ENCODE measurements around the gene ATP5F1D. TPM values are rescaled to one million over a fixed set of nuclear protein-coding genes. Genes with fewer than 3 reads are reported as not detected.
A peak's percentile ranks its signal among the peaks of the same experiment; 100 is the strongest.

Gene ATP5F1D
- total and polyA plus RNA-seq, 2 of the 13 experiments (the other 11 are each of a cell fraction or from before 2014, with no cell fraction given), result 39.4 to 78.7 TPM

- peak; percentile 82 for TF ChIP-seq TAF15 (IDR thresholded peaks at IDR 0.05; ENCODE audit: low read depth, low read length, poor library complexity, severe bottlenecking)
- peak; percentile 98 for TF ChIP-seq MTA1 (CRISPR knock-in tag; IDR thresholded peaks at IDR 0.05; ENCODE audit: borderline replicate concordance)
- no peak for TF ChIP-seq SMARCC2 (IDR thresholded peaks at IDR 0.05)
- peak; percentile 87 for TF ChIP-seq SKI (IDR thresholded peaks at IDR 0.05; ENCODE audit: partially characterized antibody)
- TF ChIP-seq NRL (CRISPR knock-in tag; IDR thresholded peaks at IDR 0.05; ENCODE audit: borderline replicate concordance), result peak; percentile 42; the same call in 1 of the 2 replicates
- no peak for TF ChIP-seq SMARCE1 (IDR thresholded peaks at IDR 0.05; ENCODE audit: borderline replicate concordance)
- TF ChIP-seq ZXDC (CRISPR knock-in tag; IDR thresholded peaks at IDR 0.05), result 0 out of 2 replicates have a peak, but pooled peaks have one; percentile 69
- TF ChIP-seq KAT7 (CRISPR knock-in tag; IDR thresholded peaks at IDR 0.05; ENCODE audit: borderline replicate concordance), result 0 out of 2 replicates have a peak, but pooled peaks have one; percentile 40
- TF ChIP-seq, protein P1, sequence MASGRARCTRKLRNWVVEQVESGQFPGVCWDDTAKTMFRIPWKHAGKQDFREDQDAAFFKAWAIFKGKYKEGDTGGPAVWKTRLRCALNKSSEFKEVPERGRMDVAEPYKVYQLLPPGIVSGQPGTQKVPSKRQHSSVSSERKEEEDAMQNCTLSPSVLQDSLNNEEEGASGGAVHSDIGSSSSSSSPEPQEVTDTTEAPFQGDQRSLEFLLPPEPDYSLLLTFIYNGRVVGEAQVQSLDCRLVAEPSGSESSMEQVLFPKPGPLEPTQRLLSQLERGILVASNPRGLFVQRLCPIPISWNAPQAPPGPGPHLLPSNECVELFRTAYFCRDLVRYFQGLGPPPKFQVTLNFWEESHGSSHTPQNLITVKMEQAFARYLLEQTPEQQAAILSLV (CRISPR knock-in tag; IDR thresholded peaks at IDR 0.05; ENCODE audit: borderline replicate concordance), result peak; percentile 96
- TF ChIP-seq, protein P2, sequence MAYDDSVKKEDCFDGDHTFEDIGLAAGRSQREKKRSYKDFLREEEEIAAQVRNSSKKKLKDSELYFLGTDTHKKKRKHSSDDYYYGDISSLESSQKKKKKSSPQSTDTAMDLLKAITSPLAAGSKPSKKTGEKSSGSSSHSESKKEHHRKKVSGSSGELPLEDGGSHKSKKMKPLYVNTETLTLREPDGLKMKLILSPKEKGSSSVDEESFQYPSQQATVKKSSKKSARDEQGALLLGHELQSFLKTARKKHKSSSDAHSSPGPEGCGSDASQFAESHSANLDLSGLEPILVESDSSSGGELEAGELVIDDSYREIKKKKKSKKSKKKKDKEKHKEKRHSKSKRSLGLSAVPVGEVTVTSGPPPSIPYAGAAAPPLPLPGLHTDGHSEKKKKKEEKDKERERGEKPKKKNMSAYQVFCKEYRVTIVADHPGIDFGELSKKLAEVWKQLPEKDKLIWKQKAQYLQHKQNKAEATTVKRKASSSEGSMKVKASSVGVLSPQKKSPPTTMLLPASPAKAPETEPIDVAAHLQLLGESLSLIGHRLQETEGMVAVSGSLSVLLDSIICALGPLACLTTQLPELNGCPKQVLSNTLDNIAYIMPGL (CRISPR knock-in tag; IDR thresholded peaks at IDR 0.05; ENCODE audit: borderline replicate concordance in 1 of 2, low read depth in 1 of 2), result no peak; a peak in 2 of 4 replicates
- no peak for TF ChIP-seq FIP1L1 (IDR thresholded peaks at IDR 0.05; ENCODE audit: borderline replicate concordance, insufficient read depth, low read depth, low read length)
- no peak for TF ChIP-seq HMGXB3 (CRISPR knock-in tag; IDR thresholded peaks at IDR 0.05; ENCODE audit: borderline replicate concordance)
- TF ChIP-seq ZNF703 (CRISPR knock-in tag; IDR thresholded peaks at IDR 0.05; ENCODE audit: borderline replicate concordance), result peak; percentile 88; the same call in 1 of the 2 replicates
- TF ChIP-seq RBFOX2 (IDR thresholded peaks at IDR 0.05; ENCODE audit: low read depth, low read length), result peak; percentile 80
These were observed 49.4 kb downstream of the ATP5F1D start (continued) for GRCh38 chr19:1290703-1291651.

Data from HepG2 (cell line).